Stimulated activated CD4-positive, alpha-beta T cell treated with anti-CD3 and anti-CD28 coated beads, Interleukin-15, amount 100 ng/mL, for 24 hours (primary cell): ENCODE measurements around the gene BNIP2.
A peak's percentile ranks its signal among the peaks of the same experiment; 100 is the strongest.
"Not testable (repeated sequence)": the region's sequence is repeated elsewhere in the genome, so short reads cannot be mapped to it uniquely, and the experiment has no call there.

Experiments
- DNase-seq: peaks from one replicate; pipeline ENCODE4 v3.0.0-alpha.2; 2020

The BNIP2 gene

GRCh38 chr15:59687836-59688235, 1.3 kb downstream of the BNIP2 start:
- DNase-seq, result peak; percentile 14

GRCh38 chr15:59686389-59686788, 2.7 kb downstream of the BNIP2 start:
- no peak for DNase-seq

- DNase-seq, result no peak
These were observed 3.3 kb downstream of the BNIP2 start for GRCh38 chr15:59685737-59686297.

- no peak for DNase-seq
These were observed 8.2 kb downstream of the BNIP2 start for GRCh38 chr15:59680870-59681269.

DNA sequence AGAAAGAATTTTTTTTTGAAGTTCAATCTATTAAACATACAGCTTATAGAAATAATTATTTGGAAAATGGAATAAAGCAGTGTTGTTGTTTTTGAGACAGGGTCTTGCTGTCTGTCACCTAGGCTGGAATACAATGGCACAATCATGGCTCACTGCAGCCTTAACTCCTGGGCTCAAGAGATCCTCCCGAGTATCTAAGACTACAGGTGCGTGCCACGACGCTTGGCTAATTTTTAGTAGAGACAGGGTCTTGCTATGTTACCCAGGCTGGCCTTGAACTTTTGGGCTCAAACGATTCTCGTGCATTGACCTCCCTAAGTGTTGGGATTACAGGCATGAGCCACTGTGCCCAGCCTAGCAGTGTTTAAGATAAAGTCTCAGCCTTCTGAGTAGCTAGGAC, 8.8 kb downstream of the BNIP2 start:
- no peak for DNase-seq

DNA sequence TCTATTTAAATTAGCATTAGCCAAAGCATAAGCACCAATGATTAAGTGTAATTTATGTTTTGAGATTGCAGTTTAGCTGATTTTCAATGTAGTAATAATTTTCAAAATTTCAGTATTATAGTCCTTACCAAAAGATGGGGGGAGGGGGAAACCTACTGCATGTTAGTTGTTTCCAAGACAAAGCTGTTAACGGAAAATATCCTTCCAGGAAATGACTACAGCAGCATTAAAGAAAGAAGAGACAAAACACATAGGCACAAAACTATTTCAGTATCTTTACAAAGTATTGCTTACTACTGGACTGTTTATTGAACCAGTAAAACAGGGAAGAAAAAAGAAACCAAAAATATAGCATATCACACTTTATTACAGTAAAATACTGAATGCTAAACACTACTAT, 10.5 kb downstream of the BNIP2 start:
- DNase-seq, result no peak

DNA sequence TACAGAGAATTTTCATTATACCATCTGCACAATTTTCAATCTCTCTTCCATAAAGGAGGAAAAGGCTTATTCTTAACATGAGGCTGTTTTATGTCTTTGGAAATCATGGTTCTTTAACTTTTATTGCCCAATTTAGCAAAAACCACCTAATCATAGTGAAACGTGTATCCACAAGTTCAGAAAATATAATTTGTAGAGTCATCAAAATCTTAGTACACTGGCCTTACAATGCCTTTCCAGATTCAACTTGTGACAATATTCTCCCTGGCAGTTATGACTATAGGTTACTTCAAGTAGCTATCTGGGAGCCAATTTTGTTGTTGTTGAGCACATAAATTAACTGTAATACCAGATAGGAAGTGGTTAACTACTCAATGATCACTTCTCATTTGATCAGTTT, 10.9 kb downstream of the BNIP2 start:
- no peak for DNase-seq

- no peak for DNase-seq
These were observed 12.6 kb downstream of the BNIP2 start for GRCh38 chr15:59676565-59676964.

DNA sequence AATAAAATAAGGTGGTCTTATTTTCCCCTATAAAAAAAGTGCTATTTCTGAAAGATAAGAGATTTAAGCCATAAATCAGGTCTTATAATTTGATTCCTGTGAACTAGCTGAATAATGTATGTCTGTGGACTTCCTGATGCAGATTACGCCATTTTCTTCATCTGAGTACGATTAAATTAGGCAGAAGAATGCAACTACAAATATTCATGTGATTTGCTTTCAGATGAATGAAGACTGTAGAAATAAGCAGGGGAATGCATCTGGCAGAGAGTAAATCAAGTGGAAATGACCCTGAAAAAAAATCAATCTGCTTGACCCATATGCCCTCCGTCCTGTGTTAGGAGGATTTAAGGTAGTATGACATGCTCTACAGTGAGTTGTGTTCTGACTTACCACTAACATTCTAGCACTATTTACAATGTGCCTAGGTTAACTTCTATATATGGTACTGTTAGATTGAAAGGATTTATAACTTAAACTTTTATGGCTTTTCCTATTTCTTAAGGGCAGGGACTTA, 14.7 kb downstream of the BNIP2 start:
- no peak for DNase-seq

DNA sequence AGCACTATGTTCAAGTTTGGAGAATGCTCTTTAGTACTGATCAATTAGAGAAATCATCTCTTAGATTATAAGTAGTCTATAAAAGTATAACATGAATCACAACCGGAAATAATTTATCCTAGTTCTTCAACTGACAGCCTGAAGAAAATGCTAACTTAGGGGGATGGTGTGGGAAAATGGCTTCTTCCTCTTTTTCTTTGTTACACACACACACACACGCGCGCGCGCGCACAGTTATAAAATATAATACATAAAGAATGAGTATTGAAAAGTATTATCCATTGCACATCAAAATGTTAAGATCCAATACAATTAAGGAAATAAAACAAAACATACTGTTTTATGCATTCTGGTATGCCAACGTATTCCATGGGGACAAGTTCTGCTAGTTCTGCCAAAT, 20.6 kb downstream of the BNIP2 start:
- DNase-seq, result no peak

DNA sequence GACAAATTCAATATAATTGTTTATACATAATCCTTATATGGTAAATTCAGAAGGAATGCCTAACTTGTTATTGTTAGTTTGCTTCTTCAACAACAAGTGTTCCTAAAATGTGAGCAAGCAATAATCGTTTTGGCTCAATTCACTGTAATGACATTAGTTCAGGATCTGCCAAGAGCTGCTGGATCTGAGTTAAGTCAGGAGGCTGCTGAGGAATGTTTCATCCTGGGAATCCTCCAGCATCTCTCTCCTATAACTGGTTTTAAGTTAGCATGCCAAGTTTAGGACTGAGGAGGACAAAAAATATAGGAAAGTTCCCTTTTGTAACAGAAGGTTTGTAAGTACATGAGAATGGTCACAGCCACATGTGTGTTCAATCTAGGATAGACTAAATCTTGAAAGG, 26.9 kb downstream of the BNIP2 start:
- DNase-seq, result no peak

DNA sequence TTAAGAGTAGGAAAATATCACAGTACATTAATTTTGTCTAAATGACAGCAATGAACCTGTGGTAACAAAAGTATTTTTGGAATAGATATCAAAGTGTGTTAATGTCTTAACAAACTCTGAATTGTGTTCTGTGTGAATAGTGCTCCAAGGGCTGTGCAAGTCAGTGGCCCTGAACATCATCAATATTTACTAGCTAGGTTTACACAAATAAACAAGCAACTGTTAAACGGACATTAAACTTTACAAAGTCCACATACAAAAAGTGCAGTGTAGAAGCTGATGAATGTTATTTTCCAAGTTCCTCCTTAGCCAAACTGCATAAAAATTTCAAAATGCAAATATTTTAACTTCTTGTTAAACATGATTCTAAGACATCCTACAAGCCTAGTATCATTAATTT, 29.8 kb downstream of the BNIP2 start:
- DNase-seq, result no peak

DNA sequence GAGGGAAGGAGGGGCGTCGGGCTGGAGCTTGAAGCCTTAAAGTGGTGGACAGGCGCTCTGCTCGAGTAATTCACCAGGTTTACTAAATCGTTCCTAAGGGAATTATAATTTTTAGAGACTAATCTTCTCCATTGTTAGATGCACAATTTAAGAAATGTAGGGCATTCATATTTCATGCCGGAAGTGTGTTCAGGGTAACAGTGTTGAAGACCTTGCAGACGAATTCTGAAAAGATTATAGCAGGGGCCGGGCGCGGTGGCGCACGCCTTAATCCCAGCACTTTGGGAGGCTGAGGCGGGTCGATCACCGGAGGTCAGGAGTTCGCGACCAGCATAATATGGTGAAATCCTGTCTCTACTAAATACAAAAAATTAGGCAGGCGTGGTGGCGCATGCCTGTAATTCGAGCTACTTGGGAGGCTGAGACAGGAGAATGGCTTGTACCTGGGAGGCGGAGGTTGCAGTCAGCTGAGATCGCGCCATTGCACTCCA, 31.4 kb downstream of the BNIP2 start:
- DNase-seq, result no peak

DNA sequence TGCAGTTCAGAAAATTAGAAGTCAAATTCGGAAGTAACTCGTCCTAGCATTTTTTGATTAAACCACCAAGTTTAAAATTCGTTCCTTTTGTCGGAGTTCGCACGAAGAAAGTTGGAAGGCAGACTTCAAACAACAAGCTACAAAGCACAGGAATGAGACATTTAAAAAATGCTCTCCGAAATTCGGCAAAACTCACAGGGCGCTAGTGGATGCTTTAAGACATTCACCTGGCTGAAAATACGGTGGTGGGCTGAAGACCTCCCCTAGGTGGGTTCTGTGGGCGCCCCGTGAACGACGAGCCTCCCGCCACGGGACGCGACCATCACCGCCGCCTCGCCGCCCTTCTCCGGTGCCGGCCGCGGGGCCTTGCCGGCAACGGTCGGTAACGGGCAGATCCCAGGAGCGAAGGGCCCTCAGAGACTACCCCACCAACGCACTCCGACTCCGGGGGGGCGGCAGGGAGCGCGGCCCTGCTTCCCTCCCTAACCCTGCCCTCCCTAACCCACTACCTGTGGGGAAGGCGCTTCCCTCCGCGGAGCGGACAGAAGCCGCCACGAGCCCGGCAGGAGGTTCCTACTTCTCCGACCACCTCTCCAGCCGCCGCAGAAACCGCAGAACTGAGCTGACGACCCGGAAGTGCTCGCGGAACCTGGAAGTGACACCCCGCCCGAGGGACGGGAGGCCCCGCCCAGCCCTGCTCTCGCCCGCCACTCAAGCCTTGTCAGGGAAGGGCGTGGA, 32.1 kb downstream of the BNIP2 start, which contains the start of gene GTF2A2:
Gene GTF2A2, minus strand, starts transcription at position 619 of the 738 bp plus-strand sequence. CDS start 5,238 bp downstream, outside the sequence.
- peak; percentile 97 for DNase-seq

- DNase-seq, result no peak
These were observed 35.1 kb downstream of the BNIP2 start for GRCh38 chr15:59654046-59654445.

DNA sequence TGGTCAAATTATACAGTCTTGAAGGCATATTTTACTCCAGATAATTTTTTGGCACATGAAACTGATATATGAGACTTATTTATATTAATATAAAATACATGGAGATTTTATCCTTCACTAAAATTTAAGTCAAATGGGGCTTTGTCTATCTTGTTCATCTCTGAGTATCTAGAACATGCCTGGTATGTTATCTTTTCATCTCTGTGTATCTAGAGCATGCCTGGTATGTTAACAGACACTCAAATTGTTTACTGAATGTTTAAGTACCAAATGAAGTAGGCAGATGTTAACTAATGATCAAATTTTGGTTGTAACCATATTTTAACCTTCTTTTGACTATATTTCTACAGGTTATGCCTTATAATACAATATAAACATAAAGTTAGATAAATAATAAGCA, 39.5 kb downstream of the BNIP2 start:
- no peak for DNase-seq

GRCh38 chr15:59647085-59647484, 42.0 kb downstream of the BNIP2 start:
- no peak for DNase-seq

DNA sequence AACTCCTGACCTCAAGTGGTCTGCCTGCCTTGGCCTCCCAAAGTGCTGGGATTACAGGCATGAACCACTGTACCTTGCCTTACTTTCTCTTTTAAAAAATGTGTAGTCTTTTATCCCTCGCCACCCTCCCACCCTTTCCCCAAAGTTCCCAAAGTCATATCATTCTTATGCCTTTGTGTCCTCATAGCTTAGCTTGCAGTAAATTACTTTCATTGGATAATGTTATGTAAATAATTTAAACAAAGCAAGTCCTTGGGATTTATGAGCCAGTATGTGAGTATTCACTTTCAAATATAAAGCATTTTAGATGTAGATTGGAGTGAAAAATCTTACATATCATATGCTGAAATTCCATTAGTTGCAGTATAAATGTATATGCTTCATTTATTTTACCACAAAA, 42.8 kb downstream of the BNIP2 start:
- DNase-seq, result no peak

GRCh38 chr15:59645812-59646211, 43.3 kb downstream of the BNIP2 start:
- DNase-seq, result not testable (repeated sequence)

- DNase-seq, result no peak
These were observed 44.4 kb downstream of the BNIP2 start for GRCh38 chr15:59644756-59645155.

- DNase-seq, result no peak
These were observed 46.8 kb downstream of the BNIP2 start for GRCh38 chr15:59642351-59642750.

DNA sequence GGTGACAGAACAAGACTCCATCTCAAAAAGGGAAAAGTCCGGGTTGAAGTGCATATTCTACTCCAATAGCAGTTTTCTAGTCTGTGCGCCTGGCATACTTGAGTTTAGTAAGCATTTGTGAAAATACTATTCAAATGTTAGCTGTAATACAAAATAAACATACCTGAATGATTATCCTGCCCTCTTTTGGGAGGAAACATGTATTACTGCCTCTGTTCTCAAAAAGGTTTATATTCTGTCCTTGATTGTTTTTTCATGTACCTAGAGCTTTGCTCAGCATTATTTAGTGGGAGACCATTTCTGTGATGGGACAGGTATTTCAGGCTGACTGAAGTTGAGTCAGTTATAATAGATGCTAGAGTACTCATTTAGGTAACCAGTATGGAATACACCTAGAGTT, 51.6 kb downstream of the BNIP2 start:
- not testable (repeated sequence) for DNase-seq

GRCh38 chr15:59636184-59636583, 52.9 kb downstream of the BNIP2 start:
- no peak for DNase-seq

DNA sequence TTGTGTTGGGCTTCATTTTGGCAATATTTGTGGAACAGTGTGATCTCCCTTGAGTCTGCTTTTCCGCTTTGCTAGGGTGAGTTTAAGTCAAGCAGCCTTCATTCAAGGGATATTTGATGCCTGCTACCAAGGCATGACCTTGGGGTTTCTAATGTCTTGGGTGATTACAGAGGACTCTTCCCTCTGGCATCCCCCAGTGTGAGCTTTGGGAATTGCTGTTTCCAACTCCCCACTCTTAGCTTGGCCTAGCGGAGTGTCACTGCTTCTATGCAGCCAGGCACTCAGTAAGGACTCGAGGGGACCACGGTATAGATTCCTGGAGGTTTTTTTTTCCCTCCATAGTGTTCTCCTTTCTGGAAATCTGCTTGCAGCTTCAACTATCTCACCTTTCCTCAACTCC, 56.4 kb downstream of the BNIP2 start:
- no peak for DNase-seq
